Glomerular endothelial cell (primary cell): ENCODE results near the gene HLA-DMA. TPM values are rescaled to one million over a fixed set of nuclear protein-coding genes. Genes with fewer than 3 reads are reported as not detected.

ENCODE experiments used
- DNase-seq: peaks from one replicate; pipeline ENCODE4 v3.0.0-alpha.2; 2011; ENCODE audit warnings: low read depth, low spot score; ENCODE audit errors: extremely low read depth
- total RNA-seq: library from RNA; depleted of rRNA; stranded (reverse); fragments of >200 nt; gene quantifications from 2 replicates; pipeline ENCODE4 v1.2.3, GENCODE V29; 2015

The HLA-DMA gene
- total RNA-seq, 1 donor from 2014 or later, result 0.99 TPM

DNA sequence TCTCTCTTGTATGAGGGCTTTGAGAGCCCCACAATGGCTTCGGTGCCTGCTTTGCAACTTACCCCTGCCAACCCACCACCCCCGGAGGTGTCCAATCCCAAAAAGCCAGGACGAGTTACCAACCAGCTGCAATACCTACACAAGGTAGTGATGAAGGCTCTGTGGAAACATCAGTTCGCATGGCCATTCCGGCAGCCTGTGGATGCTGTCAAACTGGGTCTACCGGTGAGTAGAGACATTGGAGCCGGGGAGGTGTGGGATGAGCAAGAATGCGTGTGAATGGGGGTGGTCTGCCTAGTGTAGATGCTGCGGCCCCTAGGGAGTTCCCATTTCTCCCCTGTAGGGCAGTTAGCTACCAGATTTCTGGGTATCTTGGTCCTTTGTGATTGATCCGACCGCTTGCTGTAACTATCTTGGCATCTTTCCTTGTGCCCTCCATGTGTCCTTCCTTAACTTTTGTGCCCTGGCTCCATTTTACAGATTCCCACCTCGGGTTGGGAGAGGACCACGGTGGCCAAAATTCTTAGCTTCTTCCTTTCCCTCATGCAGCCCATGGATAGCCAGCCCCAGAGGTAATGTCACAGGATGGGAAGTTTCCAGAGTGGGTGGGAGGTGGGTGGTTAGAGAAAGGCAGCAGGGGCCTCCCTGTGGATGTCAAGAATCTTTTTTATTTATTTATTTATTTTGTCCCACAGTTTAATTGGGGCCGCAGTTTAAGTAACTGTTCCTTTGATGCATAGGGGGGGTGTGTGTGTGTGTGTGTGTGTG is 21.8 kb upstream of the HLA-DMA start:
- no peak for DNase-seq

GRCh38 chr6:32974016-32974333 is 21.1 kb upstream of the HLA-DMA start:
- no peak for DNase-seq

GRCh38 chr6:32973144-32974015 is 20.5 kb upstream of the HLA-DMA start:
- DNase-seq, result no peak

DNA sequence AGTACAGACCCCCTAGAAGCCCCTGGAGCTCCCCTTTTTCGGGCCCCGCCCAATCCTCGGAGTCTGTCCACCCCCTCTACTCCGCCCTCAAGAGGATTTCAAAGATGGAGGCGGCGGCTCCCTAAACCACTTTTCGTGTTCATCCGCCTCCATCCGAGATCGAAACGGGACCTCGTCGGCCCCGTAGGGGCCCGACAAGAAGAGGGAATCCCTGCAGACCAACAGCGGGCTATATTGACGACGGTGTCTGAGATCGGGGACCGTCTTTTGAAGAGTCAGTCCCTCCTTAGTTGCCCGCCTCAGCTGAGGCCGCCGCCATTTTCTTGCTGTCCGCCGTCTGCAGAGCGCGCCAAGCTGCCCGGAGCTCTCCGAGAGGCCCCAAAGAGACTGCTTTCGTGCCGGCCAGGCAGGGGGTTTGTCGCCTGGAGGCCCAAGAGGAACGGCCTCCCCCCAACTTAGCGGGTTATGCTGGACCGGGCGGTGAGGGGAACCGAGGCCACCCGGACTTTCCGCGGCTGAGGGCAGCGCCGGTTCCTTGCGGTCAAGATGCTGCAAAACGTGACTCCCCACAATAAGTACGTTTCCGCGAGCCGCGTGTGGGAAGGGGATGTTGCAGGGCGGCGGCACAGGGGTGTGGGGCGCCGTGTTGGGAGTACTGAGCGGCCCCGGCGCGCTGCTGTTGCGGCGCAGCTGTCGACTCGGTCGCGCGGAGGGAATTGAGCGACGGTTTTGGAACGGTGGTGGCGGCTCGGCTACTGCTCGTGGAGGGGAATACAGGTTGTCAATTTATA is 19.7 kb upstream of the HLA-DMA start:
- no peak for DNase-seq

GRCh38 chr6:32971581-32972352 is 18.9 kb upstream of the HLA-DMA start:
- peak; percentile 99 for DNase-seq

GRCh38 chr6:32971242-32971580 is 18.3 kb upstream of the HLA-DMA start:
- no peak for DNase-seq

DNA sequence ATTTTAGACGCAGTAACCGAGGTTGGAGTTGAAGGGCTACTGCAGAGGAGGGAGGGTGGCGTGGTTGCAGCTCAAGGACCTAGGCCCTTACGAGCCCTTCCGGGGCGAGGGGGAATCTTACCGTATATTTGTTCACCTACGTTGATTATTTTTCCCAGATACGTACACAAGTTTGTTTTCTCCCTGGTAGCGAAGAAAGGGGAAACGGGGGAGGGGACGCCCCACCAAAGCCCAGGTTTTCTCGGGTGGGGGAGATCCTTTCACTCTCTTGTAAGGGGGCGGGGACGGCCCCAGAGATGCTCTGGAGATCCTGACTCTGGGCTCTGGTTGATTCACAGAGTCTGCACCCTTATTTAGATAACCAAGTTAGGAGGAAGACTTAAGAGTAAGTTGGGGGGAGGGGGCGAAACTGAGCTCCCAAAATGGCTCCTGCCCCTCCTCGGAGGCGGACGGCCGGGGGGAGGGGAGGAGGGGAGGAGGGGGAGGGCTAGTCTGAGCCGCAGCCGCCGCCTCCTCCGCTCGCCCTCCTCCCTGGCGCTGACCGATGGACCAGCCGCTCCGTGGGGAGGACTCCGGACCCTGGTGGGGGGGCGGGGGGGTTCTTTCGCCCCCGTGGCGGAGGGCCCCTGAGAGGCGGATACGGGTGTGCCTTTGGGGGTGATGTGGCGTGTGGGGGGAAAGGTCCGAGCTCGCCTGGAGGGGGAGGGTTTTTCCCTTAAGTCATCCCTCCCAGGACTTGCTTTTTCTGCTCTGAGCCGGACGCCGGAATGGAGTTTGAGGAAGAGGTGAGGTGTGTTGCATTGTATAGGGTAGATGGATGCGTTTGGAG is 17.7 kb upstream of the HLA-DMA start:
- no peak for DNase-seq

DNA sequence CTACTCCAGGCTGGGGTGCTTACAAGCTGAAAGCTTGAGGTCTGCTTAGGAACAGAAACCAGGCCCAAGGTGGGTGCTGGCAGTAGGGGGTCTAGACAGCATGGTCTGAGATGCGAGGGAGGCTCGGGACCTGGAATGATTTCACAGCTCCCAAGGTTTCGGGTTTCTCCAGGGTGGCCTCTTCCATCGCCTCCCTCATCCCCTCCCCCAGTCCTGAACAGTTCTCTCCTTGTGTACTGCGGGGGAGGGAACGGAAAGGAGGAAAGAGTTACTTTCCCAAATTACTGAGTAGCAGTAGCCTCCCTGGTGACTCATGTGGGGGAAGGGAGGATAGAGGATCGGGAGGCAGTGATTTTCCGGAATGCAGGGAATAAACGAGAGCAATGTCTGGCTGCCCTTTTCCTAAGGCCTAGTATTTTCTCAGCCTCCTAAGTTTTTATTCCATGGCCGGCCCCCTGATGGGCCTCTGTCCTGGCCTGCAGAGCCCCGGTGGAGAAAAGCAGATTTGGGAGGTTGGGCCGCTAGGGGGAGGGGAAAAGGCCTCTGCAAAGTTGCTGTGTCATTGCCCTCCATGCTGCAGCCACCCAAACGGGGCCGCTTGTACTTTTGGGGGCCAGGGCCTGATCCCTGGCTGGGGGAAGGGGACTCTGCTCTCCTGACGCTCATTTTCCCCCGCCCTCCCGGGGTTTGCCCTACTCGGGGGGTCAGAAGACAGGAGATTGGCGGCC is 17.0 kb upstream of the HLA-DMA start:
- no peak for DNase-seq

DNA sequence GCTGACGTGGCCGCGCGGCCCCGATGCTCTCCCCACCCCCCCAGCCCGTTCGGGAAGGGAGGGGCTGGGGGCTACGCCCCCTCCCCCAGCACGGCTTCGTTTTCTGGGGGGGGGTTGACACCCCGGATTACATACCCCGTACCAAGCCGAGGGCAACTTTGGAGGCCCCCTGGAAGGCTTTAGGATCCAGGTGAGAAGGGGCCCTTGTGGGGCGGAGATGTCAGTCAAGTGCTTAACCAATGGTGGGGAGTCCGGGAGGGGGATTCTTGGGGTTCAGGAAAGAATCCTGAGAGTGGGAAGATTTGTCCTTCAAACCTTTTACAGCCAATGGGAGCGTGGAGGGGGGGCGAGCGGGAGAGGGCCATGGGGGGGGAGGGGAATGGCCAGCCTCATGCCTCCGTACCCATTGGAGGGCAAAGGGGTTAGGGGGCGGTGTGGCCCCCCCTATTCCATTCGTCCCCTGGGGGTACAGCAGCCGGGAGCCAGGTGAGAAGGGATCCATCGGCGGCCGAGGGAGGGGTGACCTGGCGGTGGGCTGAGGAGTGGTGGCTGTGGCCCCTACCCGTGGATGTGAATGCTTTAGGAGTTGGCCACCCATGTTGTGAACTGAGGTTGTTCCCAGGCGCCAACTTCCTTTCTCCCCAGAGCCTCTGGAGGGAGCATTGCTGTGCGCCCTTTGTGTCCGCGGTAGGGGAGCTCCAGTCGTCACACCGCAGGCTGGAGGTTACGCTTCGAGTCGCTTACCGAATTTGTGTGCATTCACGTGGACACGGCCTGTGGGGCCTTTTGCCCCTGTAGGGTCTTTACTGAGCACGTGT is 16.2 kb upstream of the HLA-DMA start:
- DNase-seq, result no peak

DNA sequence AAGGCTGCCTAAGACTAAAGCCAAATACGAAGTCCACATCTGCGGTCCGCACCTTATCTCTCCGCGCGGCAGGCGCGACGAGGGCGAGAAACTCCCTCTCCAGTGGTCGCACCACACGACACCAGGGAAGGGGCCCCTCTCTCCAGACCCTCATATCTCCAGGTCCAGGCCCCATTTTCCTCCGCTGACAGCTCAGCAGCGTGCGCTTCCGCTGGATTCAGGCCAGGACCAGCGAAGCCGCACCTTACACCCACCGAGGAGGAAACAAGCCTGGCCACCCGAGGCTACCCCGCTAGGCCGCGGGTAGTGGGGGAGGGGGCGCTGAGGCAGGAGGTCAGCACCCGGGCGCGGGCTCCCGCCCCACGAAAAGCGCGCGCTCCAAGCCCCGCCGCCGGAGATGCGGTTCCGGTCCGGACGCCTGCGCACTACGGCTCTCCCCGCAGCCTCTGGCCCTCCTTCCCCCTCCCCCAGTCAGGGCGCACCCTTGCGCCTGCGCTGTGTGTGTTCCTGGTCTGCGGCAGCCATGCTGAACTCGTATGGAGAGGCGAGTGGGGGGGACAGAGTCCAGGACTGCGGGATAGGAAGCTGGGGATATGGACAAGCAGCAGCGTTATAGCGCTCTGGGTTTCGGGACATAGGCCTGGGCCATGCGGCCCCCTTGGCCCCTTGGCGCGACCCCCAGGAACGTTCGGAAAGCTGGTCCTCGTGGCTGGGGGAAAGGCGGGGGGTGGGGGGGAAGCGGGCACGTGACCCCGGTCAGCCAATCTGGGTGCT is 15.4 kb upstream of the HLA-DMA start, which contains the start of gene BRD2:
TSS of gene BRD2 (plus strand) at position 502 of the 774 bp plus-strand sequence. CDS start 4,305 bp downstream, outside the sequence.
- DNase-seq, result no peak

GRCh38 chr6:32967151-32968091 is 14.5 kb upstream of the HLA-DMA start:
- no peak for DNase-seq

- DNase-seq, result no peak
These were observed 11.9 kb upstream of the HLA-DMA start for GRCh38 chr6:32964776-32965175.

GRCh38 chr6:32963866-32964265 is 11.0 kb upstream of the HLA-DMA start:
- no peak for DNase-seq

GRCh38 chr6:32962213-32962826 is 9.4 kb upstream of the HLA-DMA start:
- no peak for DNase-seq

DNA sequence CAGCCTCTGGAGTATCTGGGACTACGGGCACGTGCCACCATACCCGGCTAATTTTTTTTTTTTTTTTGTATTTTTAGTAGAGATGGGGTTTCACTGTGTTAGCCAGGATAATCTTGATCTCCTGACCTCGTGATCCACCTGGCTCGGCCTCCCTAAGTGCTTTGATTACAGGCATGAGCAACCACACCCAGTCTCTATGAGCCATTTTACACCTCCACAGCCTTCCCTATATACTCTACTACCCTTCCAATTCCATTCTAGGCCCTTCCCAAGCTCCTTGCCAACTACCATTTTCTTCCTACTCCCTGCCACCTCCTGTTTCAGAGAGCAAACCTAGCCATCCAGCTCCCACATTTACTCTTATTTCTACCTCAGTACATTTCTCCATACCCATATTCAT is 7.7 kb upstream of the HLA-DMA start:
- DNase-seq, result no peak

DNA sequence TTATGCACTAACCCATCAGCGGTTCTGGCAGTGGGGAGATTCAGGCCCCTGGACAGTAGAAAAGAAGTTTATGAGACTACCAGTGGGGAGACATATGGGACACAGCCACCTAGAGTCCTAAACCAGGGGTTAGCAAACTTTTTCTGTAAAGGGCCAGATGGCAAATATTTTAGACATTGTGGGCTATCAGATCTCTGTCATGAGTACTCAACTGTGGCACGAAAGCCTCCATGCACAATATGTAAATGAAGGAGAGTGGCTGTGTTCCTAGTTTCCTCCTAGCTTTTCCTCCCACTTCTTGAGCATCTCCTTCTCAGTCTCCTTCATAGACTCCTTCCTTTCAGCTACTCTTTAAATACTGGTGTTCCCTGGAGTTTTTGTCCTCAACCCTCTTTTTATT is 3.3 kb upstream of the HLA-DMA start:
- no peak for DNase-seq
